Mononuclear cell (primary cell): ENCODE results near the gene OTUD6A. TPM values are rescaled to one million over a fixed set of nuclear protein-coding genes. Genes with fewer than 3 reads are reported as not detected.
"Not testable (repeated sequence)": the region's sequence is repeated elsewhere in the genome, so short reads cannot be mapped to it uniquely, and the experiment has no call there.

ENCODE experiments used
- H3K27me3 ChIP-seq: 2 replicates; pipeline ENCODE4 v1.6.0; 2011; ENCODE audit warnings: low read length, control low read depth; ENCODE audit not compliant: insufficient read depth
- H3K4me1 ChIP-seq: 2 replicates; pipeline ENCODE4 v1.5.1; 2011; ENCODE audit warnings: mild to moderate bottlenecking, low read length, control low read depth; ENCODE audit not compliant: insufficient read depth
- H3K4me3 ChIP-seq: 2 replicates; pipeline ENCODE4 v1.5.1; 2011; ENCODE audit warnings: mild to moderate bottlenecking, low read length, moderate library complexity
- H3K9me3 ChIP-seq: 2 replicates; pipeline ENCODE4 v1.5.1; 2011; ENCODE audit warnings: low read depth, mild to moderate bottlenecking, control low read depth, low read length
- total RNA-seq: library from RNA; depleted of rRNA; stranded (reverse); fragments of >200 nt; gene quantifications from one replicate; pipeline ENCODE4 v1.2.3, GENCODE V29; 2012

The OTUD6A gene
- total RNA-seq, 1 donor, result not detected

DNA sequence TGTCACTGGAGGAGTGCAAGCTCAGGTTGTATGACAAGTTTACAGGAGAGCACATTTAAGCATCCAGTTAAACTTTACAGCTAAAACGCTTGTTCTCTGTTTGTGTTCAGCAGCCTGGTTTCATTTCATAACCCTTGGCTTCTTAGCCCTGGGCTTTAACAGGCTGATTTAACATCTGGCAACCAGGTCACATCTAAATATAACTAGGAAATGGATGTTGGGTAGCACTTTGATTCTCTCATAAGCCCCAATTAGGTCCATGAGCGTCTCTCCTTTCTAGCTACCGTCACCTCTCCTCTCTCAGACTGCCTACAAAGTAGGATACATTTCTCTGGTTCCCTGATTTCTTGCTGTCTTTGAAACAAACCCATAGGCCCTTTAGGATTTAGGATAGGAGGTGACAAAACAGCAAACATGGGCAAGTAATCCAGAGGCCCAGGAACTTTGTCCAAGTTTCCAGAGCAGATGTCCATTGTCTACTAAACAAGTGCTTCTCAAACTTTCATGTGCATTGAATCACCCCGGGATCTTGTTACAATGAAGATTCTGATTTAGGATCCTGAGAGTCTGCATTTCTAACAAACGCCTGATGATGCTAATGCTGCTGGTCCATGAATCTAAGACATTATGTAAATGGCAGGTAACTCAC, 22.5 kb downstream of the OTUD6A start:
- H3K27me3 ChIP-seq, result no peaks in the 10 kb centered on the region
- no peak overlapping the region for H3K4me3 ChIP-seq
- no peaks in the 10 kb centered on the region for H3K9me3 ChIP-seq
- no peaks in the 10 kb centered on the region for H3K4me1 ChIP-seq

DNA sequence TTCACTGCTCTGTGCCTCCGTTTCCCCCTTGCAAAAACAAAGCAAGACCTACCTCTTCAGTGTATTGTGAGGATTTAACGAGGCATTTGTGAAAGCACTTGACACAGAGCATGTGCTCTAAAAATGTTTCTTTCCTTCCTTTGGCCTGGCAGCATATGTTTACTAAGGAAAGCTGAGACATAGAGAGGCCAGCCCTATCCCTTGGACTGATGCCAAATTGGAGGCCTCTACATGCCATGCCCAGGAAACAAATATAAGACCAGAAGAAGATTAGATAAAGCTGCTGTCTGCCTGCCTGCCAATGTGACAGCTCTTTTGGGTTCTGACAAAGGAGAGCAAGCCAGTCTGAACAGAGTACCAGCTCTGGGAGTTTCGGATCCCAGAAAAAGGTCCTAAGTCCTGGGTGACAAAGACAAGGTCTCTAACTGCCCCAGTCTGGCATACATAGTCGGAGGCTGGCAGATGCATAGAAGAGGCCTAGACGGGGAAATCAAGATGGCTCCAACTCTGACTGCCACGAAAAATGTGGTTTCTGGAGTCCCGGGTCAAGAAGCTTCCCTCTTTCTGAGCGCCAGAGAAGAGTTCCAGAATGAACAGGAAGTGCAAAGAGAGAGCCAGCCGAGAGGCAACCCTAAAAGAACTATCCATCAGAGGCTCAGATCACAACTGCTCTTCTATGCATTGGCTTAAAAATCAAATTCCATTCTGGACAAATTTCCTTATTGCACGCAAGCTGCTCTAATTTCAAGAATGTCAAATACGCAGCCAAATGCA, 25.8 kb downstream of the OTUD6A start:
- no peak overlapping the region for H3K4me3 ChIP-seq
- H3K9me3 ChIP-seq, result no peaks in the 10 kb centered on the region
- no peaks in the 10 kb centered on the region for H3K27me3 ChIP-seq
- no peaks in the 10 kb centered on the region for H3K4me1 ChIP-seq

DNA sequence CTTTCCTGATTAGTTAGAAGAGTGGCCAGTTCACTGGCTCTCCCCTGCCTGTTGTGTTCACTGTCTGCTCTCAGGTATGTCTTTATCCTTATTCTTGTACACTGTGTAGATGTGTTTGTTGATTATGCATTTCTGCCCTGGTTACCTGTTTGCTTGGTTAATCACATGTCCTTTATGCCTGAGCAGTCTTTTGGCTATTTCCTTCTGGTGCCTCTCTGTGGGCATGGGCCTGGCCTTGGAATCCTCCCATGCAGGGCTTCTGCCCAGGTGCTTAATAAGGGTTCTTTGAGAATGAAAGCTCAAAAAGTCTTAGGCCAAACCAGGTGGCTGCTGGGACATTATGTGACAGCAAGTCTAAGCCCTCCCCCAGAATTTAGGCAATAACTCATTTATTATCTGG, 26.5 kb downstream of the OTUD6A start:
- no peaks in the 10 kb centered on the region for H3K9me3 ChIP-seq
- H3K27me3 ChIP-seq, result no peaks in the 10 kb centered on the region
- no peaks in the 10 kb centered on the region for H3K4me1 ChIP-seq
- no peak overlapping the region for H3K4me3 ChIP-seq

DNA sequence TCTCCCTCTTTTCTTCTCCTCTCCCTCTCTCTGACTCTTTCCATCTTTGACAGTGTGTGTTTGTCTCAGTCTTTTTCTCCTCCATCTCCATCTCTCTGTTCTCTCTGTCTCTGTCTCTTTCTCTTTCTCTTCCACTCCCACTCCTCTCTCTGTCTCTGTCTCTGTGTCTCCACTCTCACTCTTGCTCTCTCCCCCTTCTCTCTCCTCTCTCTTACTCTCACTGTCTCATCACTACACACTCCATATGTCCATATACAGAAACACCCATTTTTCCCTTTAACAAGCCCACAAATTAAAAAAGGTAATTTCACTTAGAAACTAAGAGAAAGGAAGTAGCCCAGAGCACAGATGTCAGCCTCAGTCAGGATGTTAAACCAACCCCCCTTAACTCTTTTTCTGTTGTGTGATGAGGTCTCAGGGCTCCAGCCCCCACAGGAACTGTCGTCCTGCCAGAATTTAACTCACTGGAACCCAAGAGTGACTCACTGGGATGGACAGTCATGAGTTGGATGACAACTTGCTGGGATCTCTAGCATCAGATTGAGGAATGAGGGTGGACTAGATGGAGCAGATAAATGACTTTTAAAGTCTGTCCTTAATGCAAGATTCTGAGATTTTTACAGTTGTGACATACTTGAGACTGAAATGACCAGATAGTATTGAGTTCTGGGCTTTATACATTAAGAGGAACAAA, 27.5 kb downstream of the OTUD6A start:
- H3K4me1 ChIP-seq, result no peaks in the 10 kb centered on the region
- H3K9me3 ChIP-seq, result no peaks in the 10 kb centered on the region
- H3K27me3 ChIP-seq, result no peaks in the 10 kb centered on the region
- no peak overlapping the region for H3K4me3 ChIP-seq

DNA sequence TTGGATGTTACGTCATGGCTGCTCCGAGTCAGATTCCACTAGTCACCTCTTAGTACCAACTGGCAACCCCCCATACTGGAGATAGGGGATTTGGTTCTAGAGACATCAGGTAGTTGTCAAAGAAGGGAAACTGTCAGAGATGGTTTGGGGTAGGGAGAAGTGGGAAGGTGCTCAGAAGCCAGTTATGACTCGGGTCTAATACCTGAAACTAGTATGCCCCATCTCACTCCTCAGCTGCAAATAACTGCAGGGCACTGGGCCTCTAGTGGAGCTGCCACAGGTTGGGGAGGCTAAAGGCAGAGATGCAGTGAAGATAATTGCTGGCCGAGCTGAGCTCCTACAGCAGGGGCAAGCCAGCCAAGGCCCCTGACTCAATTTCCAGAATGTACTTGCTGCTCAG, 30.0 kb downstream of the OTUD6A start:
- H3K4me3 ChIP-seq, result no peak overlapping the region
- H3K9me3 ChIP-seq, result no peaks in the 10 kb centered on the region
- no peaks in the 10 kb centered on the region for H3K4me1 ChIP-seq
- no peaks in the 10 kb centered on the region for H3K27me3 ChIP-seq

DNA sequence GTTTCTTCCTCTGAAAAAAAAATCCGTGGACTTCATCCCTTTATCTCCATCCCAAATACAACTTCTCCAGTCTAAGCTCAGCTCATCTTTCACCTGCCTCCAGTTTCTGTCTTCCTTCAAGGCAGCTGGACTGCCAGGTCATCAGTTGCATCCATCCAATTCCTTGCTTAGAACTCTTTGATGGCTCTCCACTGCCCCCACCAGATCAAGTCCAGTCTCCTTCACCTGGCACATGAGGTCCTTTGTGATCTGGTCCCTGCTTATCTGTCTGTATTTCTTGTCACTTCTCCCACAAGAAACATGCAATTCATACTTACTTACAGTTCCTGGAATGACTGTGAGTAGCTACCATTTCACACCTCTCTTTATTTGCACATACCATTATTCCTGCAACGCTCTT, 33.8 kb downstream of the OTUD6A start:
- no peaks in the 10 kb centered on the region for H3K4me1 ChIP-seq
- H3K9me3 ChIP-seq, result no peaks in the 10 kb centered on the region
- H3K27me3 ChIP-seq, result no peaks in the 10 kb centered on the region
- H3K4me3 ChIP-seq, result no peak overlapping the region

DNA sequence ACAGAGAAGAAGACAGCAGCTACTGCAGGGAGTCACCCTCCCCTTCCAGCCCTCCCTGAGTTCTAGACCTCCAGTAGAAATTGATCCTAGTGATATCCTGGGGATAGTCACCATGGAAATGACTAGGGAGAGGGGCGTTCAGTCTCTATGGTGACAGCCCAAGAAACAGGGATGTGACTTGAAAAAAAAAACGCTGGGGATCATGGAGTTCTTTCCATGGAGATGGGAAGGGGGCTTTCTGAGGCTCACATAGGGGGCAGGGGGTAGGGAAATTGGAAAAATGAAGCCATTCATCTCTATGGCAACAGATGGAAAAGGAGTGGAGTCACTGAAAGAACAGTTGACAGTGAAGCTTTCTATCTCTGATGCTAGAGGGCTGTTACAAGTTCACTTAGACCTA, 43.0 kb downstream of the OTUD6A start:
- no peaks in the 10 kb centered on the region for H3K9me3 ChIP-seq
- no peaks in the 10 kb centered on the region for H3K27me3 ChIP-seq
- no peak overlapping the region for H3K4me3 ChIP-seq
- no peaks in the 10 kb centered on the region for H3K4me1 ChIP-seq

DNA sequence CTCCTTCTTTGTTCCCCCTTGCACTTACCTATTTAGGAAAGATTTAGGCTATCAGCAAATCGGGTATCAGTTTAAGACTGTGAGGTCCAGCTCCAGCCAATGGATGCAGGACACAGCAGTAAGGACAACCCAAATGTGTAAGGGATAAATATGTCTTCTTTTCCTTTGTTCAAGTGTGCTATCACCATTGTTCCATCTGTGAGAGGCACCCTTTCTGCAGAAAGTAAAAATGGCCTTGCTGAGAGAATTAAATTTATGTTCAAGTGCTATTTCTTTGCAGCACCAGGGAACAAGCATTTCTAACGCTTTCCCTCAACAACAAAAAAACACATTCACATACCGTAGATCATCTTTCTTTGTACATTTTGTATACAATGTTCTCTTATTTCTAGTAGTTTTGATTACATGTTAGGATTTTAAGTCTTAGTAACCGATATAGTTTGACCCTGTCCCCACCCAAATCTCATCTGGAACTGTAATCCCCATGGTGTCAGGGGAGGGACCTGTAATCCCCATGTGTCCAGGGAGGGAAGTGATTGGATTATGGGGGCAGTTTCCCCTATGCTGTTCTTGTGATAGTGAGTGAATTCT, 49.3 kb downstream of the OTUD6A start:
- H3K9me3 ChIP-seq, H3K4me3 ChIP-seq, H3K4me1 ChIP-seq, H3K27me3 ChIP-seq: not testable (repeated sequence)

Other genes with a start within 250 kb of the OTUD6A start
- not detected for gene AWAT2, start 12.5 kb upstream of the OTUD6A start, total RNA-seq
- gene IGBP1, start 71.0 kb downstream of the OTUD6A start, total RNA-seq, result 118 TPM
- not detected for gene DGAT2L6, start 115.0 kb downstream of the OTUD6A start, total RNA-seq
- gene AWAT1, start 172.2 kb downstream of the OTUD6A start, total RNA-seq, result not detected
- gene P2RY4, start 197.7 kb downstream of the OTUD6A start, total RNA-seq, result not detected
- gene ARR3, start 205.9 kb downstream of the OTUD6A start, total RNA-seq, result not detected
- not detected for gene RAB41, start 219.7 kb downstream of the OTUD6A start, total RNA-seq
- gene PDZD11, start 227.5 kb downstream of the OTUD6A start, total RNA-seq, result 4.4 TPM
- gene KIF4A, start 227.6 kb downstream of the OTUD6A start, total RNA-seq, result 0.42 TPM